Thoracic aorta (tissue), 2 donors: ENCODE data around the gene CNTNAP2. TPM values are rescaled to one million over a fixed set of nuclear protein-coding genes. Genes with fewer than 3 reads are reported as not detected.

Experiments used
- ATAC-seq: fragments of 150-250 bp; one replicate; pipeline ENCODE4 v1.8.0; 2017; ENCODE audit warnings: low read depth; ENCODE audit not compliant: insufficient number of reproducible peaks, low FRiP score
- DNase-seq: peaks from one replicate; pipeline ENCODE4 v3.0.0-alpha.2; 2020; ENCODE audit warnings: low spot score
- H3K27ac ChIP-seq, 2 donors: fragments of 200-600 bp; sonication (generic); 1 replicate in 1 of 2; 2 replicates in 1 of 2; pipeline ENCODE4 v1.5.1; 2016; ENCODE audit warnings: mild to moderate bottlenecking in 2 of 2, moderate library complexity in 2 of 2
- H3K27me3 ChIP-seq: fragments of 200-600 bp; sonication (generic); replicated peaks from 2 replicates; pipeline ENCODE4 v1.6.0; 2016; ENCODE audit warnings: mild to moderate bottlenecking; ENCODE audit not compliant: insufficient read depth
- H3K36me3 ChIP-seq: fragments of 200-600 bp; sonication (generic); one replicate; pipeline ENCODE4 v1.5.1; 2016
- H3K4me1 ChIP-seq, 2 donors: fragments of 200-600 bp; sonication (generic); 1 replicate in 1 of 2; 2 replicates in 1 of 2; pipeline versions ENCODE4 v1.5.1 to v1.6.0; 2016; ENCODE audit warnings: low read depth in 2 of 2, mild to moderate bottlenecking in 1 of 2; ENCODE audit not compliant: control insufficient read depth in 1 of 2
- H3K4me3 ChIP-seq: fragments of 200-600 bp; sonication (generic); 2 replicates; pipeline ENCODE4 v1.5.1; 2016; ENCODE audit warnings: mild to moderate bottlenecking
- H3K9me3 ChIP-seq: fragments of 200-600 bp; sonication (generic); 2 replicates; pipeline ENCODE4 v1.5.1; 2016
- CTCF ChIP-seq: fragments of 200-600 bp; sonication (generic); IDR thresholded peaks from one replicate; pipeline ENCODE4 v1.5.1; 2019; ENCODE audit warnings: antibody characterized with exemption
- total RNA-seq, 2 donors: library from RNA; depleted of rRNA; stranded (reverse); fragments of >200 nt; gene quantifications; one replicate each; pipeline versions ENCODE4 v1.1.0 to v1.2.3, GENCODE V29; 2016

The CNTNAP2 gene
- total RNA-seq, 2 donors from 2014 or later: not detected

- DNase-seq: no peak
- Histone ChIP-seq H3K9me3 (no peaks in the 10 kb centered on the region), H3K4me3 (no peak overlapping the region), H3K4me1 (no peaks in the 10 kb centered on the region), H3K36me3 (no peaks in the 10 kb centered on the region), H3K27ac (no peak overlapping the region), H3K27me3 (no peaks in the 10 kb centered on the region)
- no peak for ATAC-seq
- no peak for TF ChIP-seq CTCF
Observed at GRCh38 chr7:147022056-147022455, 905.5 kb downstream of the CNTNAP2 start.

DNA sequence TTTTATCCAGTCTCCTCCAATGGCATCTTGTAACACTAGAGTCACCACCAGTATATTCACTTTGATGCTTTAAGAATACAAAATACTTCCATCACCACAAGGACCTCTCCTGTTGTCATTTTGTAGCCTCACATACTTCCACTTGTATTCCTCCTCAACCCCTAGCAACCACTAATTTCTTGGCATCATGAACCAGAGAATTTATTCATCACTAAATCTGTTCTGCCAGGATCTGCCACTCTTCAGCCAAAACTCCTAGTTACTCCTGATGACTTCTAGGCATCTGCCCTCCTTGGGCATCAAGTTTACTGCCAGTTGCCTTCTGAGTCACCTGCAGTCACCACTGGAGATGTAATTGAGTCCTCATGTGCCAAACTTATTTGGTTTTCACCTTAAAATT, 906.8 kb downstream of the CNTNAP2 start:
- no peaks in the 10 kb centered on the region for H3K4me1 ChIP-seq
- H3K36me3 ChIP-seq: no peaks in the 10 kb centered on the region
- H3K4me3 ChIP-seq: no peak overlapping the region
- H3K27ac ChIP-seq: no peak overlapping the region
- no peaks in the 10 kb centered on the region for H3K9me3 ChIP-seq
- ATAC-seq (no peak), DNase-seq (no peak)
- H3K27me3 ChIP-seq: no peaks in the 10 kb centered on the region
- TF ChIP-seq CTCF: no peak

DNA sequence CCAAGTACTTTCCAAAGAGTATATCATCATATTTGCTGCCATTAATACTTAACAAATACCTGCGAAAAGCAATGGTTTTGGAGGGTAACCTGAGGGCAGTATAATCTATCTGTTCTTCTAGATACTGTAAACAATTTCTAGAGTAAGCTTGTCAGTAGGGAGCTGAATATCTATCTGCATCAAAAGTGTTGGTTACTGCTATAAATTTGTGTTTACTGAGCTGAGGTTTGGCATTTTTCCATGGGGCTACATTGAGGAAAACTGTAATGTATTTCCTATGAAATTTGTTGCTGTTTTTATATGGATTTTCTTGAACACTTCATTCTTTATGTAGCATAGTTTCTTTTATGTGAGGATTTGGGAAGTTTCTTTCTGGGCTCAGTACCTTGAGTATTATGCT, 913.4 kb downstream of the CNTNAP2 start:
- ATAC-seq: no peak
- H3K36me3 ChIP-seq: no peaks in the 10 kb centered on the region
- no peaks in the 10 kb centered on the region for H3K27me3 ChIP-seq
- no peaks in the 10 kb centered on the region for H3K4me1 ChIP-seq
- H3K4me3 ChIP-seq: no peak overlapping the region
- H3K9me3 ChIP-seq: no peaks in the 10 kb centered on the region
- no peak overlapping the region for H3K27ac ChIP-seq
- TF ChIP-seq CTCF: no peak
- no peak for DNase-seq

GRCh38 chr7:147033641-147034040, 917.0 kb downstream of the CNTNAP2 start:
- no peaks in the 10 kb centered on the region for H3K36me3 ChIP-seq
- H3K4me1 ChIP-seq: no peaks in the 10 kb centered on the region
- H3K27ac ChIP-seq: no peak overlapping the region
- ATAC-seq: no peak
- no peak for TF ChIP-seq CTCF
- H3K9me3 ChIP-seq: no peaks in the 10 kb centered on the region
- H3K27me3 ChIP-seq: no peaks in the 10 kb centered on the region
- H3K4me3 ChIP-seq: no peak overlapping the region
- DNase-seq: no peak

DNA sequence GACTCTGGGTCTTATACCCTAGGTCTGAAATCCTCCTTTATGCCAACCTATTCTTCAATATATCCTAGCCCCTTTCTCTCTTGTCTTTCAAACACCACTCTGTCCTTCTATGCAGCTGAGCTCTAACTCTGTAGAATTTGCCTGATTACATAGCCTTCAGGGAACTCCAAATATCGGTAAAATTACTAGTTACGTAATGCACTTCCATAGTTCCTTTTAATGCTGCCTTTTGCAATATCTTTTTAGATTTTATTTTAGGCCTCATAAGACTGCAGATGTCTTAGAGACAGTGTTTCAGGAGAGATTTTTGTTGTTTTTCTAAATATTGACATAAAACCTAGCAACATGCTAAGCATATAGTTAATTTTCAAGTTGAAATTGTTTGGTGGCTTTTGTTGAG, 924.8 kb downstream of the CNTNAP2 start:
- no peak overlapping the region for H3K27ac ChIP-seq
- ATAC-seq (no peak), DNase-seq (no peak)
- no peaks in the 10 kb centered on the region for H3K36me3 ChIP-seq
- H3K9me3 ChIP-seq: no peaks in the 10 kb centered on the region
- no peak overlapping the region for H3K4me3 ChIP-seq
- H3K27me3 ChIP-seq: no peaks in the 10 kb centered on the region
- TF ChIP-seq CTCF: no peak
- H3K4me1 ChIP-seq: no peaks in the 10 kb centered on the region
